Measurements from ENCODE around the gene SDS.

Gene SDS

DNA sequence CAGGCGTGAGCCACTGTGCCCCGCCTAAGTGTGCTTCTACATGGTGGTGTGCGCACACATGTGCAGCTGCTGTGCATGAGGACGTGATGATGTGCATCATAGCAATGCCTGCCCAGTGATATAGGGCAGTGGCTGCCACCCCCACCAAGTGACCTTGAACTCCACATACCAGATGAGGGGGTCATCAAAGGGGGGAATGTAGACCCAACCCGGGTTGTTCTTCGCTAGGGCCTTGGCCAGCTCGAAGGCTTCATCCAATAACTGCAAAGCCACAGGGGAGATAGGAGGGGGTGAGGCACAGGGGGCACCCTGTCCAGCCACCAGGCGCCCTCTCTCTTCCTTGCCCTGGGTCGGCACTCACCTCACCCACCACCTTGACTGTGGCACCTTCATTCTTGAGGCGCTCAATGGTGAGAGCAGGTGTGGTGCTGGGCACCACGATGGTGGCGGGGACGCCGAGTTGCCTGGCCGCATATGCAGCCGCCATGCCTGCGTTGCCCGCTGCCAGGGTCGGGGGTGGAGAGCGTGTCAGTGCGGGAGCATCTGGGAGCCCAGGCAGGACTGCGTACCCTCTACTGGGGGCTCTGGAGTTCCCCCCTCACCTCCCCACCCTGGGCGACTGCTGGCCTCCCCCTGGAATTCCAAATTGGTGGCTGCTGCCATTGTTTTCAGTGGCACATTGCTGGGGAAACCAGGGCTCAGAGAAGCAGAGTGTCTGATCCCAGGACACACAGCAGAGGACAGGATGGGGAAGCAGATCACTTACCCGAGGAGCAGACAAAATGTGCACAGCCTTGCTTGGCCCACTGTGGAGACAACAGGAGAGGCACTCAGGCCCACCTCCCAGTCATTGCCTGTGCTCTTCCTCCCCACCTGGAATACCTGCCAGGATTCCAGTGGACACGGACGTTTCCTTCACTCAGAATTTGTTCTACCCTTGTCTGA, 5.1 kb downstream of the SDS start:
- no peak for DNase-seq

DNA sequence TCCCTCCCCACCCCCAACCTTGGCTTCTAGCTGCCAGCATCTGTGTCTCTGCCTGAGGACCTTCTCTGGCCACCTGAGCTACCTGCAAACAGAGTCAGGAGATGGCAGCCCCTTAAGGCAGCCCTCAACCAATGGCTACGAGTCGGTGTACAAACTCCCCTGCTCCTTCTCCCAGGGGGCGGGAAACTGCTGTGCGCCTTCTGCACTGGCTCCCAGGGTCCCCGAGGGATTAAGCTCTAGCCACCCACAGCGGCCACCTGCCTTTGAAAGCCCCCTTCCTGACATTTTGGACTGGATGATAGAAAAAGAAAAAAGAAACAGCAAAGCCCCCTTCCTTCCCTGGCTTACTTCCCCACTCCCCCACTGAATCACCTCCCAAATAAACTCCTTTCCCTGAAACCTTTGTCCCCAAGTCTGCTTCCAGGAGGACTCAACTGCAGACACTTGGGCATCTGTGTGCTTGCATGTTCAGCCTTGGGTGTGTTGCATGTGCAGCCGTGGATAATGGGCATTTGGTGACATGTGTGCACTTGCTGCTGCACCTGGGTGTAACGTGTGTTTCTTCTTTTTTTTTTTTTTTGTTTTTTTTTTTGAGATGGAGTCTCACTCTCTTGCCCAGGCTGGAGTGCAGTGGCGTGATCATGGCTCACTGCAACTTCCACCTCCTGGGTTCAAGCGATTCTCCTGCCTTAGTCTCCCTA, 6.0 kb downstream of the SDS start:
- DNase-seq, result no peak

DNA sequence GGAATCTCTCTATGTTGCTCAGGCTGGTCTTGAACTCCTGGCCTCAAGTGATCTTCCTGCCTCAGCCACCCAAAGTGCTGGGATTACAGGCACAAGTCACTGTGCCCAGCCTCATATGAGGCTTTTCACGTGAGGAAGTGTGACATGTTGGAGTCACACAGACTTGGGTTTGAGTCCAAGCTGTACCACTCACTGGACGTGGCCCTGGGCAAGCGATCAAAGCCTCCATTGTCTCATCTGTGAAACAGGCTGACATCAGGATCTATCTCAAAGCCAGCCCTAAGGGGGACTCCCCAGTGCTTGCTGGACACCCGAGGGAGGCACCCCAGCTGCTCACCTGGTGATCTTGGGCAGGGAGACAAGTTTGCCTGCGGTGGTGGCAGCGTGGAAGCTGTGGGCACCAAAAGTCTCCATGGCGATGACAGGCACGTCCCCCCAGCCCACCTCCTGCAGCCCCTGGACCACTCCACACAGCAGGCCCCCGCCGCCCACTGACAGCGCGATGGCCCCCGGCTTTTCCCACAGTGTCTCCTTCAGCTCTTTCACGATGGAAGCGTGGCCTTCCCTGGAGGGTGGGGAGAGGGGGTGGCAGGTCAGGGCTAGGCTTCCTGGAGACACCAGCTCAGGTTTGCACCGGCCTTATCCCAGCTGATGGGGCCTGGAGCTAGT, 6.7 kb downstream of the SDS start:
- no peak for DNase-seq

DNA sequence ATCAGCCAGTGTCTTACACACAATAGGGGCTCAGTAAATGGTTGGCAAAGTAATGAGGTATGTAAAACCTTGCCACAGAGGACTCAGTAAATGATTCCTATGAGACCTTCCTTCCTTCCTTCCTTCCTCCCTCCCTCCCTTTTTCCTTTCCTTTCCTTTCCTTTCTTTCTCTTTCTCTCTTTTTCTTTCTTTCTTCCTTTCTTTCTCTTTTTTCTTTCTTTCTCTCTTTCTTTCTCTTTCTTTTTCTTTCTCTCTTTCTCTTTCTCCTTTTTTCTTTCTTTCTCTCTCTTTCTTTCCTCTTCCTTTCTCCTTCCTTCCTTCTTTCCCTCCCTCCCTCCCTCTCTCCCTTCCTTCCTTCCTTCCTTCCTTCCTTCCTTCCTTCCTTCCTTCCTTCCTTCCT, 7.5 kb downstream of the SDS start:
- no peak for DNase-seq

DNA sequence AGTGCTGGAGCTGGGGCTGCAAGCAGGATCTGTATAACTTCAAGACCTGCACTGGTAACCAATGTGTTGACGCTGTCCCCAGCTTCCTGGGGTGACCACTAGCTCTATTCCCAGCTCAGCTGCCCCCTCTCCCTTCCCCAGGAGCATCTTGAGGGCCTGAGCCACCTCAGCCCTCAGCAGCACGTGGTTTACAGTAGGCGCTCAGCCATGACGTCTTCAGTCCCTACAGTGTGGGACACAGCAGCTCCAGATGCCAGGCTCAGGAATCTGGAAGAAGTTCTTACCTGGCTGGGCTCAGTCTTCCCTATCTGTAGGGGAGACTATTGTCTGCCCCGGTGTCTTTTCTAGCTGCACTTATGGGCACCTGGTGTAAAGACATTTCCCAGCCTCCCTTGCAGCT, 8.6 kb downstream of the SDS start:
- no peak for DNase-seq

DNA sequence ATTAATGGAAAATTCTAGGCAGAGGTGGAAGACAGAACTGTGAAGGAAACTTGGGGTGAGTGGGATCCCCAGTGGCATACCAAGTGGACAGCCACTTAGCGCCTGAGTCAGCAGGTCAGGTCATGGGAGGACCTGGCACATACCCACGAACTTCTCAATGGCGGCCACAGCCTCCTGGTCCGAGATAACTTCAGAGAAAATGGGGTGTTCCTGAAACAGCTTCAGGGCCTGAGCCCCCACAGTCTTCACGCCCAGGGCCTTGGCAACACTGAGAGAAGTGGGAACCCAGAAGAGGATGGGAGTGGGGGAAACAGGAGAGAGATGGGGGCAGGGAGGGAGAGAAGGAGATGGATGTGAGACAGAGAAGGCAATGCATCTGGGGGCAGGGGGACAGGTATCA, 9.9 kb downstream of the SDS start:
- no peak for DNase-seq

DNA sequence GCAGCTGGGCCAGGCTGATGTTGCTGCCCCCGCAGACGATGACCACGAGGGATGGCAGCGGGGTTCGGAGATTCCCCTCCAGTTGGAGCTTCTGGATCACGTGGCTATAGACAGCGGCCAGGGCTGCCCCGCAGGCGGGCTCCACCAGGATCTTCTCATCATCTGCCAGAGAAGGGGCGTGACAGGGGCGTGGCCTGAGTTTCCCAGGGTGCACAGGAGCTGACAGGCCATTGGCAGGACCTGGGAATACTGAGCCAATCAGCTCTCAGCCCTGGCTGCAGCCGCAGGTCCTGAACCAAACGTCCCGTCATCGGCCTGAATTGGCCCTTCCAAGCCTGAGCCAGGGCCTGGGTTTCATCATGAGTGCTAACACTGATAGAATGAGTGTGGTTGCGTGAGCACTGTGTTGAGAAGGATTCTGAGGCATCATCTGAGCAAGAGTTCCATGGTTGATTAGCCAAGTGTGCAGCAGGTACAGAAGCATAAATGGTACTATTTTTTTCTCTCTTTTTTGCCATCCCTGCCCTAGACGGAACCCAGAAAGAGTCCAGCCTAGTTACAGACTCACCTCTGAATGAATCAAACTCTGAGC, 10.6 kb downstream of the SDS start:
- no peak for DNase-seq

DNA sequence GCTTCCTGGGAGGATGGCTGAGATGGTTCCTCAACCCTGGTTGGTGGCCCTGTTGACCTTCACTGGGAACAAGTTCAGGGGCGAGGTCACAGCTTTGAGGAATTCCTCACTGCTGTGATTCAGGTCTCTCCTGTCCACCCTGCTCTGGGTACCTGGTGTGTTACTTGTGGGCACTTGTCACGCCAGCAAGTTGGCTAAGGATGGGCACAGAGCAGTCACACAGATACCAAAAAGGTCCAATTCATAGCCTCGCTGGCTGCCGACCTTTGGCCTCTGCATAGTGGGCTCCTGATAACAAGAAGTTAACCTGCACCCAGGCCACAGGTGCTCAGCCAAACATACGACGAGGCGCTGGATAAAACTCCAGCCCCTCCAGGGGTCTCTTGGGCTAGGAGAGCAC, 11.2 kb downstream of the SDS start:
- no peak for DNase-seq

DNA sequence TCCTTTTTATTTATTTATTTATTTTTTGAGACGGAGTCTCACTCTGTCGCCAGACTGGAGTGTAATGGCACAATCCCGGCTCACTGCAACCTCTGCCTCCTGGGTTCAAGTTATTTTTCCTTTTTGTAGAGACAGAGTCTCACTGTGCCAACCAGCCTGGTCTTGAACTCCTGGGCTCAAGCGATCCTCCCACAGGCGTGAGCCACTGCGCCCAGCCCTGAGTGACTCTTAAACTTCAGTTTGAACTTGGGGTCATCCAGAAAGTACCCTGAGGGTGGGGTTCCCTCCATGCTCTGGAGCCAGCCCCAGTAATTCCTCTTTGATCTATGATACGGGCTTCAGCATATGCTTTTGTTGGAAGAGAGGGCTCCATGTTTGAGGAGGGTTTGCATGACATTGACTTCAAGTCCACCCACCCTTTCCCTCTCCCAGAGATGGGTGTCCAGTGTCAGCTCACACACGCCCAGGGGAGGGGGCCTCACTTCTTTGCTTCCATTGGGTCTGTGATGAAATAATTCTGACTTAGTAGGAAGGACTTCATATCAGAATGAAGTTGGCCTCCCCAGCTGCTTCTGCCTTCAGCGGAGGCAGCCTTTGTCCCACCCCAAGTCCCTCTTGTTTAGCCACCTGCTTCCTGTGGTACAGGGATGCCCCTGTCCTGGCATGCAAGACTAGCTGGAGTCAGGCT, 11.9 kb downstream of the SDS start:
- no peak for DNase-seq

DNA sequence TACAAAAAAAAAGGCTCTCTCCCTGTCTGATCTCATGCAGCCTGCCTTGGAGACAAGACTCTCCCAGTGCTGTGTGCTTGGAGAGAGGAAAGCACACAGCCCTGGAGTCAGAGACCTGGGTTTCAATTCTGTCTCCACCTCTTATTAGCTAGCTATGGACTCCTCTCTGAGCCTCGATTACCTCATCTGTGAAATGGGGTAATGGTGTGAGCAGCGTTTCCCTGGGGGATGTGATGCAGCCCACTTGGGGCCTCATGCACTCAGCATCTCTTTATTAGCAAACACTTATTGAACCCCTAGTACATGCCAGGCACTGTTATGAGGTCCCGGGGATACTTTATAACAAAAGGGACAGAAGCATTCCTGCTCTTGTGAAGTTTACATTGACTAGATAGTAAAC, 12.5 kb downstream of the SDS start:
- DNase-seq, result no peak

DNA sequence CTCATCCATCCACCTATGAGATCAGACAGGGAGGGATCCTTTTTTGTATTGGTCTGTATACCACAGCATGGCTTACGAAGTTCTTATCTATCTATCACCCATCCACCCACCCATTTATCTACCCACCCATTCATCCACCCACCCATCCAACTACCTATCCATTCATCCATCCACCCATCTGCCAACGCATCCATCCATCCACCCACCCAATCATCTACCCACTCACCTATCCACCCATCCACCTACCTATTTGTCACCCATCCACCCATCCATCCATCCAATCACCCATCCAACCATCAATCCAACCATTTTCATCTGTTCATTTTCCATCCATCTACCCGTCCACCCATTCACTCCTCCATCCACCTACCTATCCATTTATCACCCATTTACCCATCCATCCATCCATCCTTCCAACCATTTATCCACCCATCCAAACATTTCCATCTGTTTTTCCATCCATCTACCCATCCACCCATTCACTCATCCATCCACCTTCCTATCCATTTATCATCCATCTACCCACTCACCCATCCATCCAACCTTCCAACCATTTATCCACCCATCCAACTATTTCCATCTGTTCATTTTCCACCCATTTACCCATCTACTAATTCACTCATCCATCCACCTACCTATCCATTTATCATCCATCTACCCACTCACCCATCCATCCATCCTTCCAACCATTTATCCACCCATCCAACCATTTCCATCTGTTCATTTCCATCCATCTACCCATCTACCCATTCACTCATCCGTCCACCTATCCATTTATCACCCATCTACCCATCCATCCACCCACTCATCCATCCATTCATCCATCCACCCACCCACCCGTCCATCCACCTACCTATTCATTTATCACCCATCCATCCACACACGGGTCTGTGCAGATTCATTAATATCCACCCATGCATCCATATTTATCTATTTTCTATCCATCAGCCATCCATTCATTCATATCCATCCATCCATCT, 13.3 kb downstream of the SDS start:
- no peak for DNase-seq

DNA sequence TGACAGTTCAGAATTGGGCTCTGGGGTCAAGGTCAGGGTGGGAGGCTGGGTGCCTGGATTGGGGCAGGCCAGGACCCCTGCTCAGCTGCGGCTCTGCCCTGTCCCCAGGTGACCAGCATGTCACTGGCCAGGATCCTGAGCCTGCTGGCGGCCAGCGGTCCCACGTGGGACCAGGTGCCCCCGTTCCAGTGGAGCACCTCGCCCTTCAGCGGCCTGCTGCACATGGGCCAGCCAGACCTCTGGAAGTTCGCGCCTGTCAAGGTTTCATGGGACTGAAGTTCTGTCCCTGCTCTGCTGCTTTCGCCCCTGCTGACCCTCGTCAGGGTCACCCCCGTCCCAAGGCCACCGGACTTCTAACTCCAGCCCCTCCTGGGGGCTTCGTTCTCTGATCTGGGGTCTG, 15.3 kb downstream of the SDS start:
- no peak for DNase-seq

DNA sequence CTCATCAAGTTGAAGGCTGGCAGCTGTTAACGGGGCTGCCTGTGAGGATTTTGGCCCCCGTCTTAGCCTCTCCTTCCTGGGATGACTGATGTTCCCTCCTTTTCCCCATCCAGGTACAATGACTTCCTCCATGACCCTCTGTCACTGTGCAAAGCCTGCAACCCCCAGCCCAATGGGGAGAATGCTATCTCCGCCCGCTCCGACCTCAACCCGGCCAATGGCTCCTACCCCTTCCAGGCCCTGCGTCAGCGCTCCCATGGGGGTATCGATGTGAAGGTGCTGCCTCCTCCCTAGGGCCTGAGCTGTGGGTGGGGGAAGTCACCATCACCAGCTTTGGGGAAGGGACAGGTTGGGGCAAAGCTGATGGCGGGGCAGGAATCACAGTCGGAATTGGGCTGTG, 16.1 kb downstream of the SDS start:
- no peak for DNase-seq

DNA sequence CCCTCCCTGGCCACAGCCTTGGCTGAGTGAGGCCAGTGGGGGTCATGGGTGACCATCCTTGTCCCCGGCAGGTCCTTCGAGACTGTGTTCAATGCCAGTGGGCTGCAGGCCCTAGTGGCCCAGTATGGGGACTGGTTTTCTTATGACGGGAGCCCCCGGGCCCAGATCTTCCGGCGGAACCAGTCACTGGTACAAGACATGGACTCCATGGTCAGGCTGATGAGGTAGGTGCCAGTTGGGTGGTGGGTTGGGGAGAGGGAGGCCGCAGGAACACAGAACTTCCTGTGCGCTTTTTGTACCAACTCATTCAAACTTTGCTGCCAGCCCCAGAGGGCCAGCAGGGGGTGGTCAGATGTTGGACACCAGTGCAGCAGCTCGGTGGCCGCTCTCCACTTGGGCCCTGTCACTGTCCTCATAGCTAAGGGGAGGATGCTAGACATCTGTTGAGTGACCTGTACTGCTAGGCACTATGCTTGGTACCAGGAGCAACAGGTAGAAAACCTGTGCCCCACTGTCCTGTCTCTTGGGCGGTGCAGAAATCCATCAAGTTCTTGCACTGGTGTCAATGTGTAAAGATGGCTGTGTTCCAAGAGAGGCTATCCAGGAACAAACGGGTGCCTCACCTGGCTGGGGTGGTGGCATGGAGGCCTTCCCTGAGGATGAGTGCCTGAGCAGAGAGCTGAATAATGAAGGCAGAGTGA, 16.7 kb downstream of the SDS start:
- no peak for DNase-seq

DNA sequence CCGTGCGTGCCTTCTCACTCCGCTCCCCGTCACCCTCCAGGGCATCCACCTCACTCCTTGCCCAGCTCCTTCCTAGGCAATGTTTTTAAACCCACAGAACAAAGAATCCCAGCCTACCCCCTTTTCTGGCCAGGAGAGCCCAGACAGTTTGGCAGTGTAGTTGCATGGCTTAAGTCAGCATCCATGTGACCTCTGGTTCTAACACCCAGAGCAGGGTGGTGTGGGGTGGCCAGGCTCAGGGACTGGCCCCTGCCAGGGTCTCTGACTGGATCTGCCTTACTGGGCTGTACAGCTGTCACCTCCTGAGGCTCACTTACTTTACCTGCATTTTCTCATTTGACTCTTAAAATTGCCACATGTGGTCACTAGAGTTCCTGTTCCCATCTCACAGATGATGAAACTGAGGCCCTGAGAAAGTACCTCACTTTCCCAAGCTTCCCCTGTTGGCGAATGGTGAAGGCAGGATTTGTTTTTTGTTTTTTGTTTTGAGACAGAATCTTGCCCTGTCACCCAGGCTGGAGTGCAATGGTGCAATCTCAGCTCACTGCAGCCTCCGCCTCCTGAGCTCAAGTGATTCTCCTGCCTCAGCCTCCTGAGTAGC, 18.3 kb downstream of the SDS start:
- no peak for DNase-seq

DNA sequence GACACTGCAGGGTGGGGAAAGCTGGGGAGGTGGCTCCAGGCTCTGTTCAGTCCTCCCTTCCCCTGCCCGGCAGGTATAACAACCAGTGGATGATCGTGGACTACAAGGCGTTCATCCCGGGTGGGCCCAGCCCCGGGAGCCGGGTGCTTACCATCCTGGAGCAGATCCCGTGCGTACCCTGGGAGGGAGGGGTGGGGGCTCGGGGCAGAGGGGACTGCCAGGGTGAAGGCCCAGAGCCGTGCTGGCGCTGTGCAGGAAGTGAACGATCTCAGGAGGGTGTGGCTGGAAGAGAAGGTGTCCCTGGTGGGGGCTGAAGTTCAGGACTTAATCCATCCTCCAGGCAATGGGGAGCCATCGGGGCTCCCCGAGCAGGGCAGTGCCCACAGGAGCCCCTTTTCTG, 18.9 kb downstream of the SDS start:
- no peak for DNase-seq

DNA sequence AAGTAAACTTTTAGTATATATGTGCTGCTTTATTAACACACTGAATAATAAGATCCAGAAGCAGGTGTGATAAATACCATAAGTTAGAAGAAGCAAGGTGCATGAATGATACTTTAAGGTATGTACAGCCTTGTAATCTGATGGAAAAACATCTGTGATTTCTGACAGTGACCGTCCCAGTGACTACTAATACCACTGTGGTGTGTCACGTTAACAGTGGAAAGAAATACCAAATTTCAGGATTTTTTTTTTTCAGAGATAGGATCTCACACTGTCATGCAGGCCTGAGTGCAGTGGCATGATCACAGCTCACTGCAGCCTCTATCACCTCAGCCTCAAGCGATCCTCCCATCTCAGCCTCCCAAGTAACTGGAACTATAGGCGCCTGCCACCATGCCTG, 21.5 kb downstream of the SDS start:
- no peak for DNase-seq

DNA sequence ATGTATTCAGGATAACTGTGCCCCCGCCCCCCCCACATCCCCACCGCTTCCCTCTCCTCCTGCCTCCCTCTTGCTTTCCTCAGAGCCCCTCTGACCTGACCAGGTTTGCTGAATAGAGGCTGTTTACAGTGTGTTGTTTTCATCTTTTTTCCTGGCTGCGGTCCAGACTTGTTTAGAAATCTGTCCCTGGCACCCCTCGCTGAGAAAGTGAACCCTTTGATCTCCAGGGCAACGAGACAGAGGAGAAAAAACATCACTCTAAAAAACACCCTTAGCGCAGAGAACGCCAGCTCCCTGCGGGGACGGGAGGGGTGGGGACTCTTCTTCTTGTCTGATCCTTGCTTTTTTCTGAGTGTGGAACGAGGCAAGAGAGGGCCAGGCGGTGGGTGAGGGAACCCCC, 22.5 kb downstream of the SDS start:
- DNase-seq, result no peak

DNA sequence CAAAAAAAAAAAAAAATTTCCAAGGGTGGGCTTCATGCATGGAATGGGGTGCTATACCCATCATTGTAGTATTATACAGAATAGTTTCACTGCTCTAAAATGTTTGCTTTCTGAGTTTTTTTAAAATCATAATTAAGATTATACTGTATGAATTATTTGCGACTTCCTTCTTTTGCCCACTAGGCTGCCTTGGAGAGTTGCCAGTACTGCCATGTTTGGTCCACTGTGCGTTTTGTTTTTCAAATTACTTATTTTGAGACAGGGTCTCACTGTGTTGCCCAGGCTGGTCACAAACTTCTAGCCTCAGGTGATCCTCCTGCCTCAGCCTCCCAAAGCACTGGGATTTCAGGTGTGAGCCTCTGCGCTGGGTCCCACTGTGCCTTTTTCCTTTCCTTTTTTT, 25.4 kb downstream of the SDS start:
- no peak for DNase-seq

DNA sequence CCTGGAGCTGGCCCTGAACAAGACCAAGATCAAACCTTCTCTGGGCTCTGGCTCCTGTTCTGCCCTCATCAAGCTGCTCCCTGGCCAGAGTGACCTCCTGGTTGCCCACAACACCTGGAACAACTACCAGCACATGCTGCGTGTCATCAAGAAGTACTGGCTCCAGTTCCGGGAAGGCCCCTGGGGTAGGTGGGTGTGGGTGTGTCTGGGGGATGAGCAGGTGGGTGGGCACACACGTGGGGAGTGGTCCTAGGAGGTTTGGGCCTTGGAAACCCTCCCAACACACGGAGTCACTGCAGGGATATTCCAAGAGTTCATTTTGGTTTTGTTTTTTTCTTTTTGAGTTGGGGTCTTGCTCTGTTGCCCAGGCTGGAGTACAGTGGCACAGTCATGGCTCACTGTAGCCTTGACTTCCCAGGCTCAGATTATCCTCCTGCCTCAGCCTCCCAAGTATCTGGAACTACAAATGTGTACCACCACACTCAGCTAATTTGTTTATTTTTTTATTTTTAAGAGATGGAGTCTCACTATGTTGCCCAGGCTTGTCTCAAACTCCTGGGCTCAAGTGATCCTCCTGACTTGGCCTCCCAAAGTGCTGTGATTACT, 28.8 kb downstream of the SDS start:
- no peak for DNase-seq
